Measurements from ENCODE around the gene TMEM186. TPM values are rescaled to one million over a fixed set of nuclear protein-coding genes. Genes with fewer than 3 reads are reported as not detected.

The TMEM186 gene, protein sequence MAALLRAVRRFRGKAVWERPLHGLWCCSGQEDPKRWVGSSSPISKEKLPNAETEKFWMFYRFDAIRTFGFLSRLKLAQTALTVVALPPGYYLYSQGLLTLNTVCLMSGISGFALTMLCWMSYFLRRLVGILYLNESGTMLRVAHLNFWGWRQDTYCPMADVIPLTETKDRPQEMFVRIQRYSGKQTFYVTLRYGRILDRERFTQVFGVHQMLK
- total RNA-seq: 3.6 and 6.6 TPM in 2 replicates

DNA sequence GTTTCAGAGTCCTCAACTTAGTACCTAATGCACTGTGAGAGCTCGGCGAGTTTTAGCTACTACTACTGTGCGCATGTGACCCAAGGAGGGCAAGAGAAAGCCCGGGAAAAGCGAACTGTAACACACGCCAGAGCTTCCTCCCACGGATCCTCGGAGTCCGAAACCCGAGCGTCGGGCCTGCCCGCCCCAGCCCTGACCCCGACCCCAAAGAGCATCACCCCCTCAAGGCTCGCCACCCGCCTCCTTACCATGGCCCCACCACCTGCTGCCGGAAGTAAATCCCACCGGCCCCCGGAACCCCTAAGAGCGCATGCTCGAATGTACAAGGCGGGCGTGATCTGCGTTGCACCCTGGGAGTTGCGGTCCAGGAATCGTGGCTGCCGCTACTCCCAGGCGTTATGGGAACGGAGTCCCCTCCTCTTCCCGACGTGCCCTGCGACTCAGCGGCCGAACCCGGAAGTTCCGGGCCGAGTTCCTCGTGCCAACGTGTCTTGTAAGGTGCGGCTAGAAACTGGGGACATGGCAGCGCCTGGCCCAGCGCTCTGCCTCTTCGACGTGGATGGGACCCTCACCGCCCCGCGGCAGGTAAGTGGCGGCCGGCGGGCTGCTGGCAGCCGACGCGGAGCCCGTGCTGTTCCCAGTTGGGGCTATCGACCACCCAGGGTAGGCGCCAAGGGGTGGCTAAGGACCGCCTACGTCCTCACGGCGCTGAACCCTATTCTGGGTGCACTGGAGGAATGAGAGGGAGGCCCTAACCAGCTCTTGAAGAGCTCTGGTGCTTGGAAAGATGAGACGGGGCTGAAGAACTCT is at the start of gene TMEM186, which contains the start of gene PMM2:
Gene TMEM186 (minus strand): TSS at position 276 of the 810 bp plus-strand sequence. CDS start 25 bp downstream, at position 251.
Gene PMM2 (plus strand): TSS at position 476 of the 810 bp plus-strand sequence. CDS start 44 bp downstream, at position 520.

Other genes starting within 250 kb of the TMEM186 start
- not detected in 2 replicates for gene TMEM114, start 207.1 kb downstream of the TMEM186 start, total RNA-seq
- gene METTL22, start 175.9 kb downstream of the TMEM186 start, total RNA-seq: 9.4 and 26.1 TPM in 2 replicates
- 0.81 and 2.7 TPM in 2 replicates for gene ABAT, start 123.0 kb downstream of the TMEM186 start, total RNA-seq
- gene PMM2, start 200 bp upstream of the TMEM186 start, total RNA-seq: 12.6 and 29.8 TPM in 2 replicates
- gene CARHSP1, start 71.4 kb upstream of the TMEM186 start, total RNA-seq: 154 and 155 TPM in 2 replicates
- not detected in 2 replicates for gene LITAFD, start 84.7 kb upstream of the TMEM186 start, total RNA-seq
- 42.9 and 75.0 TPM in 2 replicates for gene USP7, start 166.3 kb upstream of the TMEM186 start, total RNA-seq